ENCODE measurements around the gene DHX35.
"Not testable (repeated sequence)": the region's sequence is repeated elsewhere in the genome, so short reads cannot be mapped to it uniquely, and the experiment has no call there.

Gene DHX35

GRCh38 chr20:38941726-38942389 lies 20.3 kb upstream of the DHX35 start:
- DNase-seq, result no peak

- DNase-seq, result no peak
Measured at GRCh38 chr20:38945012-38945411, 17.1 kb upstream of the DHX35 start.

- DNase-seq, result no peak
Measured at GRCh38 chr20:38946836-38947235, 15.3 kb upstream of the DHX35 start.

- DNase-seq, result no peak
Measured at GRCh38 chr20:38947931-38948362, 14.2 kb upstream of the DHX35 start.

GRCh38 chr20:38950254-38950653 lies 11.9 kb upstream of the DHX35 start:
- DNase-seq, result no peak

- DNase-seq, result no peak
Measured at GRCh38 chr20:38951611-38952010, 10.5 kb upstream of the DHX35 start.

GRCh38 chr20:38952153-38952552 lies 10.0 kb upstream of the DHX35 start:
- no peak for DNase-seq

- DNase-seq, result no peak
Measured at GRCh38 chr20:38953630-38954340, 8.4 kb upstream of the DHX35 start.

- DNase-seq, result no peak
Measured at GRCh38 chr20:38957235-38957876, 4.8 kb upstream of the DHX35 start.

- DNase-seq, result no peak
Measured at GRCh38 chr20:38957915-38958485, 4.1 kb upstream of the DHX35 start.

GRCh38 chr20:38960187-38960687 lies 1.9 kb upstream of the DHX35 start:
- DNase-seq, result not testable (repeated sequence)

- DNase-seq, result no peak
Measured at GRCh38 chr20:38961530-38962043, 557 bp upstream of the DHX35 start.

- no peak for DNase-seq
Measured at GRCh38 chr20:38962928-38963401, 821 bp downstream of the DHX35 start.

- no peak for DNase-seq
Measured at GRCh38 chr20:38963745-38964144, 1.6 kb downstream of the DHX35 start.

GRCh38 chr20:38965264-38965663 lies 3.1 kb downstream of the DHX35 start:
- no peak for DNase-seq

- DNase-seq, result no peak
Measured at GRCh38 chr20:38968090-38968489, 5.9 kb downstream of the DHX35 start.

- DNase-seq, result no peak
Measured at GRCh38 chr20:38969708-38970107, 7.6 kb downstream of the DHX35 start.

- DNase-seq, result no peak
Measured at GRCh38 chr20:38970302-38970701, 8.2 kb downstream of the DHX35 start.

- no peak for DNase-seq
Measured at GRCh38 chr20:38973107-38973506, 11.0 kb downstream of the DHX35 start.

- no peak for DNase-seq
Measured at GRCh38 chr20:38973645-38974044, 11.5 kb downstream of the DHX35 start.

GRCh38 chr20:38975539-38976120 lies 13.5 kb downstream of the DHX35 start:
- DNase-seq, result no peak

- DNase-seq, result no peak
Measured at GRCh38 chr20:38979434-38979833, 17.3 kb downstream of the DHX35 start.

- no peak for DNase-seq
Measured at GRCh38 chr20:38979842-38980241, 17.7 kb downstream of the DHX35 start.

Data from activated CD8-positive, alpha-beta memory T cell treated with anti-CD3 and anti-CD28 coated beads for 24 hours (primary cell).